ENCODE data around the gene KIAA1958. TPM values are rescaled to one million over a fixed set of nuclear protein-coding genes. Genes with fewer than 3 reads are reported as not detected.

Gene KIAA1958
- total RNA-seq, 1 experiment from 2014 or later: 18.5 TPM

GRCh38 chr9:112472996-112473395 lies 13.6 kb upstream of the KIAA1958 start (continued):
- no peak for TF ChIP-seq SRF (IDR thresholded peaks at IDR 0.05; ENCODE audit: low read depth)
- TF ChIP-seq ZFX (IDR thresholded peaks at IDR 0.05): no peak
- TF ChIP-seq CBX3 (IDR thresholded peaks at IDR 0.05; ENCODE audit: low read depth): no peak
- no peak for TF ChIP-seq ZBTB33 (IDR thresholded peaks at IDR 0.05; ENCODE audit: extremely low read depth, insufficient replicate concordance, low read length)
- no peak for TF ChIP-seq SP1 (IDR thresholded peaks at IDR 0.05; ENCODE audit: low read depth)
- no peak for TF ChIP-seq CEBPB (IDR thresholded peaks at IDR 0.05; ENCODE audit: low read depth)
- no peak for TF ChIP-seq POLR2AphosphoS5 (IDR thresholded peaks at IDR 0.05; ENCODE audit: low read depth, low read length)
- TF ChIP-seq TCF7L2 (IDR thresholded peaks at IDR 0.05; ENCODE audit: borderline replicate concordance, extremely low read depth, insufficient read depth, insufficient read length): no peak
- TF ChIP-seq FOSL1 (IDR thresholded peaks at IDR 0.05; ENCODE audit: low read depth): no peak

GRCh38 chr9:112473986-112474385 lies 12.6 kb upstream of the KIAA1958 start:
- ChIA-PET RAD21 (ENCODE audit: low non-redundant PET in 1 of 2, low total read pairs in 2 of 2, uncharacterized antibody in 2 of 2, unreplicated experiment in 2 of 2) (no interaction called here), CTCF (no interaction called here), POLR2A (no interaction called here)
- no peak overlapping the region for H3K9ac ChIP-seq (ENCODE audit: low read length)
- no peaks in the 10 kb centered on the region for H3K79me2 ChIP-seq (ENCODE audit: insufficient read depth, low read length)
- intact Hi-C loops (cut with micrococcal nuclease): no loop called here
- H3K36me3 ChIP-seq (ENCODE audit: control insufficient read depth in 1 of 2, insufficient read depth in 2 of 2, low read length in 2 of 2): 0 out of 4 replicates have a peak, but pooled peaks cover 0 to 4% of the 10 kb centered on the region in 2 experiments
- no peak for TF ChIP-seq SP1 (IDR thresholded peaks at IDR 0.05; ENCODE audit: low read depth)
- no peak for TF ChIP-seq CBX3 (IDR thresholded peaks at IDR 0.05; ENCODE audit: low read depth)
- ATAC-seq (no peak), DNase-seq (ENCODE audit: low read depth, low spot score) (no peak)
- no peaks in the 10 kb centered on the region for H3K27me3 ChIP-seq (ENCODE audit: insufficient read depth, low read length)
- BruUV-seq (replicated peaks): no TSS peak
- H3K4me3 ChIP-seq (replicated peaks in 1 of 2; ENCODE audit: low read depth in 1 of 2, low read length in 2 of 2): no peak overlapping the region
- no peak overlapping the region for H2AFZ ChIP-seq (ENCODE audit: low read depth, low read length, poor library complexity, severe bottlenecking)
- H3K4me1 ChIP-seq (ENCODE audit: control insufficient read depth in 1 of 2, insufficient read depth in 2 of 2, low read length in 2 of 2): no peaks in the 10 kb centered on the region
- no peaks in the 10 kb centered on the region for H4K20me1 ChIP-seq (ENCODE audit: insufficient read depth)
- no peak overlapping the region for H3K4me2 ChIP-seq (ENCODE audit: low read length)
- H3K9me2 ChIP-seq (ENCODE audit: insufficient read depth): no peaks in the 10 kb centered on the region
- no peaks in the 10 kb centered on the region for H3K9me3 ChIP-seq (ENCODE audit: control insufficient read depth in 1 of 2, insufficient read depth in 1 of 2, low read depth in 1 of 2, low read length in 2 of 2)
- no peak overlapping the region for H3K27ac ChIP-seq (ENCODE audit: low read depth, low read length)

All from HCT116 (cell line).